NCI-H345 treated with DMSO at 0.1 percent for 48 hours (cell line): ENCODE data around the gene SELENOH.
"Not testable (repeated sequence)": the region's sequence is repeated elsewhere in the genome, so short reads cannot be mapped to it uniquely, and the experiment has no call there.

ENCODE experiments used
- DNase-seq: peaks from one replicate; lab custom pipeline; 2025; ENCODE audit not compliant: unreplicated experiment; lab: John Stamatoyannopoulos, UW

The SELENOH gene

GRCh38 chr11:57741132-57742086 is at the start of gene SELENOH:
SELENOH (plus strand) TSS chr11:57741491; CDS start chr11:57741596, 105 bp downstream.
- peak; percentile 92 for DNase-seq

- no peak for DNase-seq
Measured at GRCh38 chr11:57698843-57699365, 42.4 kb upstream of the SELENOH start.

- DNase-seq = no peak
Measured at GRCh38 chr11:57699813-57700212, 41.5 kb upstream of the SELENOH start.

- DNase-seq = no peak
Measured at GRCh38 chr11:57700425-57700824, 40.9 kb upstream of the SELENOH start.

- DNase-seq = no peak
Measured at GRCh38 chr11:57703341-57703740, 38.0 kb upstream of the SELENOH start.

- no peak for DNase-seq
Measured at GRCh38 chr11:57704932-57705331, 36.4 kb upstream of the SELENOH start.

- not testable (repeated sequence) for DNase-seq
Measured at GRCh38 chr11:57705432-57705831, 35.9 kb upstream of the SELENOH start.

GRCh38 chr11:57709802-57710367 is 31.4 kb upstream of the SELENOH start:
- no peak for DNase-seq

GRCh38 chr11:57711414-57712255 is 29.7 kb upstream of the SELENOH start, which contains the start of gene MED19:
MED19 (minus strand) TSS chr11:57712215; CDS start chr11:57712179, 36 bp downstream.
- DNase-seq = peak; percentile 82

- DNase-seq = peak; percentile 99
Measured at GRCh38 chr11:57712256-57713150, 28.8 kb upstream of the SELENOH start, which contains the start of gene TMX2. TMX2 (plus strand) TSS chr11:57712593; CDS start chr11:57712619, 26 bp downstream.

GRCh38 chr11:57713835-57714234 is 27.5 kb upstream of the SELENOH start:
- no peak for DNase-seq

GRCh38 chr11:57716726-57717125 is 24.6 kb upstream of the SELENOH start:
- DNase-seq = not testable (repeated sequence)

GRCh38 chr11:57727185-57727584 is 14.1 kb upstream of the SELENOH start:
- no peak for DNase-seq

GRCh38 chr11:57728829-57729228 is 12.5 kb upstream of the SELENOH start:
- DNase-seq = no peak

- DNase-seq = no peak
Measured at GRCh38 chr11:57729479-57729878, 11.8 kb upstream of the SELENOH start.

GRCh38 chr11:57732661-57733060 is 8.6 kb upstream of the SELENOH start:
- DNase-seq = no peak

- no peak for DNase-seq
Measured at GRCh38 chr11:57735619-57736298, 5.5 kb upstream of the SELENOH start.

GRCh38 chr11:57742087-57742452 is 779 bp downstream of the SELENOH start:
- no peak for DNase-seq

- DNase-seq = no peak
Measured at GRCh38 chr11:57744357-57744756, 3.1 kb downstream of the SELENOH start.
